K562 (cell line): Measurements from ENCODE around the gene SMIM35. TPM values are rescaled to one million over a fixed set of nuclear protein-coding genes. Genes with fewer than 3 reads are reported as not detected.

Experiments
- ATAC-seq: fragments of 200-7000 bp; cut with Tn5 transposase; 3 replicates; pipeline ENCODE4 v1.9.1; 2020; ENCODE audit warnings: moderate library complexity
- BruUV-seq: library from RNA; stranded (reverse); fragments of 400-500 nt; replicated peaks from 2 replicates; lab custom pipeline; 2021; lab: Mats Ljungman, UMichigan
- CTCF ChIA-PET: fragments of 300-600 bp; formaldehyde crosslinking; extraction: SDS; loops from one replicate; lab custom pipeline; 2021; ENCODE audit warnings: low intra/inter-chr PET ratio; lab: Yijun Ruan, JAX
- POLR2A ChIA-PET: fragments of 300-600, 350-650 bp; sonication (Branson Sonifier 250); formaldehyde crosslinking; extraction: SDS; loops from one replicate; lab custom pipeline; 2021; ENCODE audit warnings: antibody characterized with exemption, inconsistent platforms; lab: Yijun Ruan, JAX
- DNase-seq, 4 experiments: peaks; one replicate each; pipeline versions ENCODE4 v3.0.0 to v3.0.0-alpha.2; 2011 to 2018; ENCODE audit warnings: low spot score in 3 of 4, mixed read lengths in 3 of 4; ENCODE audit errors: extremely low read depth in 1 of 4
- FAIRE-seq: peaks from 2 replicates; lab custom pipeline; 2011; peaks lifted over from hg19 to GRCh38; lab: Jason Lieb, UNC
- H2AFZ ChIP-seq: 2 replicates; pipeline ENCODE4 v1.6.0; 2011; ENCODE audit warnings: low read depth, low read length, control low read depth, inconsistent platforms
- H3K27ac ChIP-seq: fragments of 200-600 bp; 3 replicates; pipeline ENCODE4 v1.8.0; 2011; ENCODE audit warnings: low read depth, mild to moderate bottlenecking, control low read depth, inconsistent platforms, low read length, moderate library complexity, mixed read lengths; ENCODE audit errors: extremely low read depth
- H3K27me3 ChIP-seq, 2 experiments: fragments of 300-600 bp in 1 of 2; 2 replicates in 1 of 2; 3 replicates in 1 of 2; pipeline versions ENCODE4 v1.6.0 to v1.8.0; 2011; ENCODE audit warnings: inconsistent platforms in 2 of 2, low read length in 2 of 2, mild to moderate bottlenecking in 1 of 2, mixed read lengths in 1 of 2, moderate library complexity in 1 of 2; ENCODE audit not compliant: control insufficient read depth in 2 of 2, insufficient read depth in 2 of 2
- H3K36me3 ChIP-seq: fragments of 300-600 bp; 3 replicates; pipeline ENCODE4 v1.8.0; 2011; ENCODE audit warnings: mild to moderate bottlenecking, low read length, inconsistent platforms; ENCODE audit not compliant: control insufficient read depth, insufficient read depth
- H3K4me1 ChIP-seq, 2 experiments: fragments of 200-600 bp in 1 of 2; replicated peaks in 1 of 2; 2 replicates in 1 of 2; 3 replicates in 1 of 2; pipeline versions ENCODE4 v1.5.1 to v1.8.0; 2011; ENCODE audit warnings: inconsistent platforms in 2 of 2, low read length in 2 of 2, mild to moderate bottlenecking in 1 of 2, mixed read lengths in 1 of 2, moderate library complexity in 1 of 2; ENCODE audit not compliant: control insufficient read depth in 2 of 2, insufficient read depth in 2 of 2
- H3K4me2 ChIP-seq: 2 replicates; pipeline ENCODE4 v1.6.1; 2011; ENCODE audit warnings: low read length, control low read depth, inconsistent platforms, mixed read lengths; ENCODE audit not compliant: insufficient read depth
- H3K4me3 ChIP-seq: fragments of 200-600 bp; sonication (generic), shearing (Covaris generic); 2 replicates; pipeline ENCODE4 v1.5.1; 2016; ENCODE audit warnings: control low read depth, inconsistent platforms
- H3K79me2 ChIP-seq: fragments of 200-600 bp; 3 replicates; pipeline ENCODE4 v1.8.0; 2011; ENCODE audit warnings: low read length, inconsistent platforms; ENCODE audit not compliant: control insufficient read depth, insufficient read depth
- H3K9ac ChIP-seq, 2 experiments: 2 replicates each; pipeline versions ENCODE4 v1.6.0 to v1.6.1; 2011; ENCODE audit warnings: low read depth in 2 of 2, low read length in 2 of 2, control low read depth in 1 of 2, inconsistent platforms in 1 of 2, mild to moderate bottlenecking in 1 of 2, mixed read lengths in 1 of 2; ENCODE audit not compliant: insufficient read depth in 1 of 2
- H3K9me1 ChIP-seq: one replicate; pipeline ENCODE4 v1.6.0; 2011; ENCODE audit warnings: inconsistent platforms, mild to moderate bottlenecking, low read length, moderate library complexity; ENCODE audit not compliant: control insufficient read depth, insufficient read depth
- H3K9me3 ChIP-seq: replicated peaks from 2 replicates; pipeline ENCODE4 v1.5.1; 2011; ENCODE audit warnings: low read depth, low read length, inconsistent platforms; ENCODE audit not compliant: control insufficient read depth, insufficient read depth
- H4K20me1 ChIP-seq: replicated peaks from 2 replicates; pipeline ENCODE4 v1.6.1; 2011; ENCODE audit warnings: low read length, inconsistent platforms, mixed read lengths; ENCODE audit not compliant: control insufficient read depth, insufficient read depth
- BRD4 ChIP-seq: fragments of 200-600 bp; sonication (generic); IDR thresholded peaks from 2 replicates; pipeline ENCODE4 v1.6.1; 2017; ENCODE audit warnings: inconsistent platforms
- HCFC1 ChIP-seq: IDR thresholded peaks from 2 replicates; pipeline ENCODE4 v1.6.1; 2012; ENCODE audit warnings: low read depth, low read length, improper control_type of control experiment
- HLTF ChIP-seq: fragments of 450-650 bp; IDR thresholded peaks from 2 replicates; pipeline ENCODE4 v1.6.1; 2016
- HNRNPK ChIP-seq: fragments of 200-400 bp; formaldehyde crosslinking; IDR thresholded peaks from one replicate; pipeline ENCODE4 v1.6.1; 2018; ENCODE audit warnings: mild to moderate bottlenecking, low read depth, low read length; ENCODE audit not compliant: poor library complexity, severe bottlenecking
- KLF10 ChIP-seq: fragments of 250-450 bp; sonication (Bioruptor Pico); IDR thresholded peaks from 2 replicates; pipeline ENCODE4 v1.6.1; 2021; ENCODE audit warnings: matching md5 sums
- MAFF ChIP-seq: IDR thresholded peaks from 2 replicates; pipeline ENCODE4 v1.6.1; 2012; ENCODE audit warnings: low read length, improper control_type of control experiment
- PHF8 ChIP-seq: fragments of 200-600 bp; sonication (generic); IDR thresholded peaks from 2 replicates; pipeline ENCODE4 v1.6.1; 2012; ENCODE audit warnings: mixed run types, mild to moderate bottlenecking, inconsistent platforms, low read length, moderate library complexity, borderline replicate concordance
- PRDM10 ChIP-seq: fragments of 450-650 bp; IDR thresholded peaks from 2 replicates; pipeline ENCODE4 v1.6.1; 2018; ENCODE audit not compliant: partially characterized antibody
- SAFB2 ChIP-seq: fragments of 200-400 bp; formaldehyde crosslinking; IDR thresholded peaks from 2 replicates; pipeline ENCODE4 v1.6.1; 2018; ENCODE audit warnings: borderline replicate concordance, low read length, low read depth, moderate library complexity; ENCODE audit not compliant: severe bottlenecking
- SETDB1 ChIP-seq: IDR thresholded peaks from one replicate; pipeline ENCODE4 v1.6.1; 2012; ENCODE audit warnings: low read length, control low read depth, inconsistent platforms
- SMARCB1 ChIP-seq: IDR thresholded peaks from 2 replicates; pipeline ENCODE4 v1.6.1; 2011; ENCODE audit warnings: improper control_type of control experiment, low read depth; ENCODE audit not compliant: insufficient read length
- SRSF1 ChIP-seq: fragments of 200-400 bp; formaldehyde crosslinking; IDR thresholded peaks from 2 replicates; pipeline ENCODE4 v1.6.1; 2017; ENCODE audit warnings: mild to moderate bottlenecking, low read depth, low read length, moderate library complexity
- ZKSCAN1 ChIP-seq: fragments of 150-350 bp; IDR thresholded peaks from 2 replicates; pipeline ENCODE4 v1.6.1; 2016; ENCODE audit warnings: low read depth, low read length
- ZNF274 ChIP-seq: IDR thresholded peaks from 2 replicates; pipeline ENCODE4 v1.6.1; 2011; ENCODE audit warnings: low read depth, mild to moderate bottlenecking, low read length, moderate library complexity, borderline replicate concordance
- ZNF584 ChIP-seq: fragments of 200-800 bp; sonication (Bioruptor generic); IDR thresholded peaks from 2 replicates; pipeline ENCODE4 v1.6.1; 2016; ENCODE audit warnings: low read depth, mild to moderate bottlenecking, missing genetic modification characterization, missing compliant biosample characterization
- WGBS: fragments of 100-300 bp; shearing (Covaris generic); methylation state at CpG from one replicate; pipeline ENCODE4 v1.1.6; 2016; ENCODE audit warnings: low coverage, mixed read lengths; ENCODE audit not compliant: insufficient coverage; ENCODE audit errors: missing lambda C conversion rate; 5-methylcytosine and 5-hydroxymethylcytosine counted together
- in situ Hi-C: fragments of 300-500 bp; cut with MboI; formaldehyde crosslinking; loops from 4 replicates; pipeline ENCODE4 v1.15.0; 2018; ENCODE audit warnings: inconsistent platforms, mixed read lengths
- intact Hi-C: fragments of 100-400 bp; cut with micrococcal nuclease; formaldehyde crosslinking; loops from 2 replicates; pipeline ENCODE4 v1.14.2; 2022
- polyA plus RNA-seq, 8 experiments: library from polyadenylated mRNA; depleted of rRNA in 4 of 8; stranded (reverse) in 5 of 8; unstranded in 3 of 8; fragments of >200 nt; fragmentation: Nextera tagmentation in 2 of 8; fragmentation: Illumina TruSeq in 1 of 8; extraction: Ambion mirVana in 2 of 8; extraction: Trizol in 1 of 8; gene quantifications; 2 replicates each; pipeline versions ENCODE4 v1.2.1 to v1.2.3, GENCODE V29; 2011 to 2014; ENCODE audit warnings: inconsistent platforms in 1 of 8, missing spikeins in 1 of 8
- total RNA-seq, 7 experiments: library from RNA; depleted of rRNA in 6 of 7; stranded (reverse); fragments of >200 nt in 6 of 7; fragmentation: Illumina TruSeq in 2 of 7; extraction: Trizol in 2 of 7; gene quantifications; 2 replicates each; pipeline versions ENCODE4 v1.2.1 to v1.2.3, GENCODE V29; 2011 to 2021; ENCODE audit warnings: low replicate concordance in 1 of 7
- TF ChIP-seq, protein P1 (sequence below): fragments of 250-450 bp; sonication (Bioruptor Pico); IDR thresholded peaks from 2 replicates; pipeline ENCODE4 v1.4.0; 2020; ENCODE audit warnings: mild to moderate bottlenecking, moderate library complexity

SMIM35 gene
- total and polyA plus RNA-seq, 9 of the 15 experiments (the other 6 are each of a cell fraction or from before 2014, with no cell fraction given), result 0.03 TPM; not detected in 7

DNA sequence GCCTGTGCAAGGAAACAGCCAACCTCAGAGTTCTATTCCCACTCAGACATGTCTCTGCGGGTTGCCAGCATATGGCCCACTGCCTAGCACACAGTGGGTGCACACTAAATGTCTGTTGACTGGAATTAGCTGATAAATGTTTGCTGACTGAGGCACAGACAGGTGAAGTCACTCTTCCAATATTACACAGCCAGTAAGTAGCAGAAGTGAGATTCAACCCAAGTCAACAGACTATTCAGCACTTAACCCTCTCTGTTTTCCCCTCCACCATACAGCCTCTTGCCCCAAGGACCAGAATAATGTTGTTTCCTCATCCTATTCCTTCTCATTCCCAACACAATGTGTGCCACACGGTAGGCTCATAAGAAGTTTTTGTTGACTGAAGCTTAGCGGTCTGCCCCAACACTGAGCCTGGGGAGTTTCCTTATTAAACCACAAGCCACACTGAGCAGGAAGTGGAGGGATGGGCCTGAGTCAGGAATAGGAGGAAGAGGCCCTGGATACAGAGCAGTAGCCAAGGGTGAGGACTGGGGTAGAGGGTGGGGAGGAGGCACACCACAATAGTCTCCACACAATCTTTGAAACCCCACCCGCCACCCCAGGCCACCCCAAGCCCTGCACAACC is 116.3 kb downstream of the SMIM35 start (continued):
- no peak for TF ChIP-seq PRDM10
- TF ChIP-seq SRSF1, result no peak
- no peak for TF ChIP-seq SETDB1
- peak; percentile 59; the same call in 1 of the 2 replicates for TF ChIP-seq ZKSCAN1

GRCh38 chr11:117969160-117969991 is 117.4 kb downstream of the SMIM35 start:
- ATAC-seq (no peak), DNase-seq (no peak), FAIRE-seq (no peak)
- Histone ChIP-seq H3K9ac (no peak overlapping the region), H2AFZ (no peak overlapping the region), H3K27me3 (no peaks in the 10 kb centered on the region), H3K9me1 (no peaks in the 10 kb centered on the region), H3K4me1 (peaks cover 8 to 22% of the 10 kb centered on the region in 2 experiments; a peak in 4 of 5 replicates), H4K20me1 (no peaks in the 10 kb centered on the region), H3K36me3 (no peaks in the 10 kb centered on the region), H3K4me2 (no peak overlapping the region), H3K79me2 (no peaks in the 10 kb centered on the region), H3K9me3 (no peaks in the 10 kb centered on the region), H3K27ac (no peak overlapping the region), H3K4me3 (no peak overlapping the region)
- intact Hi-C loops (no loop called here), in situ Hi-C loops (no loop called here)
- CTCF ChIA-PET, result no interaction called here
- POLR2A ChIA-PET, result interaction anchor here (0.7 to 1.1 kb wide), 2 partner anchors 9 to 16 kb away, joined by 4 to 5 read pairs; no protein-coding TSS in a partner anchor
- BruUV-seq, result no TSS peak
- whole genome bisulfite sequencing, result 61% methylated on average over 5 of the region's 5 CpGs
- TF ChIP-seq, protein P1, sequence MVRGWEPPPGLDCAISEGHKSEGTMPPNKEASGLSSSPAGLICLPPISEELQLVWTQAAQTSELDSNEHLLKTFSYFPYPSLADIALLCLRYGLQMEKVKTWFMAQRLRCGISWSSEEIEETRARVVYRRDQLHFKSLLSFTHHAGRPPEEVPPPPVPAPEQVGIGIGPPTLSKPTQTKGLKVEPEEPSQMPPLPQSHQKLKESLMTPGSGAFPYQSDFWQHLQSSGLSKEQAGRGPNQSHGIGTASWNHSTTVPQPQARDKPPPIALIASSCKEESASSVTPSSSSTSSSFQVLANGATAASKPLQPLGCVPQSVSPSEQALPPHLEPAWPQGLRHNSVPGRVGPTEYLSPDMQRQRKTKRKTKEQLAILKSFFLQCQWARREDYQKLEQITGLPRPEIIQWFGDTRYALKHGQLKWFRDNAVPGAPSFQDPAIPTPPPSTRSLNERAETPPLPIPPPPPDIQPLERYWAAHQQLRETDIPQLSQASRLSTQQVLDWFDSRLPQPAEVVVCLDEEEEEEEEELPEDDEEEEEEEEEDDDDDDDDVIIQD (CRISPR knock-in tag), result no peak
- TF ChIP-seq ZNF274, result no peak
- TF ChIP-seq HLTF, result no peak
- no peak for TF ChIP-seq HCFC1
- TF ChIP-seq MAFF, result no peak
- no peak for TF ChIP-seq KLF10 (CRISPR knock-in tag)
- TF ChIP-seq SMARCB1, result no peak
- no peak for TF ChIP-seq SAFB2
- TF ChIP-seq HNRNPK, result no peak
- no peak for TF ChIP-seq PHF8
- TF ChIP-seq BRD4, result no peak
- TF ChIP-seq ZNF584 (CRISPR knock-in tag), result no peak
